Dermis microvascular lymphatic vessel endothelial cell (primary cell): ENCODE measurements around the gene KRT2. TPM values are rescaled to one million over a fixed set of nuclear protein-coding genes. Genes with fewer than 3 reads are reported as not detected.

Experiments
- DNase-seq, 2 donors: peaks; one replicate each; pipeline versions ENCODE4 v3.0.0 to v3.0.0-alpha.2; 2010; ENCODE audit warnings: low read depth in 2 of 2
- total RNA-seq: library from RNA; depleted of rRNA; stranded (reverse); fragments of >200 nt; gene quantifications from 2 replicates; pipeline ENCODE4 v1.2.1, GENCODE V29; 2014

The KRT2 gene
- total RNA-seq, 1 donor from 2014 or later = not detected

GRCh38 chr12:52666471-52666870, 14.5 kb upstream of the KRT2 start:
- no peak for DNase-seq

- DNase-seq = no peak
Observed at GRCh38 chr12:52663420-52663819, 11.4 kb upstream of the KRT2 start.

- DNase-seq = no peak
Observed at GRCh38 chr12:52662918-52663229, 10.9 kb upstream of the KRT2 start.

GRCh38 chr12:52662093-52662917, 10.3 kb upstream of the KRT2 start:
- no peak for DNase-seq

GRCh38 chr12:52661668-52662067, 9.7 kb upstream of the KRT2 start:
- DNase-seq = no peak

GRCh38 chr12:52660934-52661499, 9.0 kb upstream of the KRT2 start:
- no peak for DNase-seq

- no peak for DNase-seq
Observed at GRCh38 chr12:52659951-52660350, 7.9 kb upstream of the KRT2 start.

GRCh38 chr12:52659395-52659794, 7.4 kb upstream of the KRT2 start:
- no peak for DNase-seq

GRCh38 chr12:52658196-52658595, 6.2 kb upstream of the KRT2 start:
- no peak for DNase-seq

- no peak for DNase-seq
Observed at GRCh38 chr12:52657250-52657902, 5.4 kb upstream of the KRT2 start.

- no peak for DNase-seq
Observed at GRCh38 chr12:52656616-52657015, 4.6 kb upstream of the KRT2 start.

GRCh38 chr12:52655720-52656124, 3.7 kb upstream of the KRT2 start:
- peak; percentile 4 to 17 for DNase-seq

GRCh38 chr12:52655251-52655650, 3.2 kb upstream of the KRT2 start:
- DNase-seq = no peak

- DNase-seq = peak in 1 of 2 donors; percentile 14
Observed at GRCh38 chr12:52650520-52651081, 1.4 kb downstream of the KRT2 start.

- no peak for DNase-seq
Observed at GRCh38 chr12:52649066-52649465, 2.9 kb downstream of the KRT2 start.

GRCh38 chr12:52648012-52648550, 3.9 kb downstream of the KRT2 start:
- DNase-seq = no peak

- DNase-seq = no peak
Observed at GRCh38 chr12:52647601-52648000, 4.4 kb downstream of the KRT2 start.

- no peak for DNase-seq
Observed at GRCh38 chr12:52646613-52647012, 5.4 kb downstream of the KRT2 start.

- no peak for DNase-seq
Observed at GRCh38 chr12:52645982-52646381, 6.0 kb downstream of the KRT2 start.

GRCh38 chr12:52645120-52645761, 6.8 kb downstream of the KRT2 start:
- DNase-seq = no peak

GRCh38 chr12:52644078-52644415, 8.0 kb downstream of the KRT2 start:
- DNase-seq = no peak
